IMR-90 (cell line): Measurements from ENCODE around the gene RASL11B. TPM values are rescaled to one million over a fixed set of nuclear protein-coding genes. Genes with fewer than 3 reads are reported as not detected.

Source experiments
- ATAC-seq: fragments of 200-7000 bp; cut with Tn5 transposase; 2 replicates; pipeline ENCODE4 v1.9.1; 2020; ENCODE audit warnings: low read depth, mild to moderate bottlenecking, moderate library complexity
- BruUV-seq: library from RNA; stranded (reverse); fragments of 400-500 nt; replicated peaks from 2 replicates; lab custom pipeline; 2021; lab: Mats Ljungman, UMichigan
- CTCF ChIA-PET: fragments of 300-600 bp; formaldehyde crosslinking; extraction: SDS; loops from one replicate; lab custom pipeline; 2021; ENCODE audit warnings: antibody characterized with exemption; lab: Yijun Ruan, JAX
- POLR2A ChIA-PET: fragments of 300-600 bp; sonication (Branson Sonifier 250); formaldehyde crosslinking; loops from one replicate; lab custom pipeline; 2022; ENCODE audit warnings: antibody characterized with exemption; ENCODE audit not compliant: unreplicated experiment; lab: Charles Lee
- DNase-seq: peaks from one replicate; pipeline ENCODE4 v3.0.0; 2013
- H2AFZ ChIP-seq: replicated peaks from 2 replicates; pipeline ENCODE3; 2013; ENCODE audit warnings: low read length, mild to moderate bottlenecking; ENCODE audit not compliant: poor library complexity
- H2AK5ac ChIP-seq: 2 replicates; pipeline ENCODE4 v1.6.1; 2013; ENCODE audit warnings: low read depth, low read length, inconsistent platforms
- H2AK9ac ChIP-seq: replicated peaks from 2 replicates; pipeline ENCODE3; 2013; ENCODE audit warnings: mild to moderate bottlenecking, low read depth, low read length, moderate library complexity; ENCODE audit not compliant: poor library complexity
- H2BK120ac ChIP-seq: 2 replicates; pipeline ENCODE4 v1.6.1; 2013; ENCODE audit warnings: low read depth, low read length, inconsistent platforms
- H2BK15ac ChIP-seq: 3 replicates; pipeline ENCODE4 v1.6.1; 2013; ENCODE audit warnings: low read depth, low read length, inconsistent platforms
- H2BK20ac ChIP-seq: 2 replicates; pipeline ENCODE4 v1.6.1; 2013; ENCODE audit warnings: low read depth, mild to moderate bottlenecking, inconsistent platforms, low read length, moderate library complexity
- H2BK5ac ChIP-seq: 2 replicates; pipeline ENCODE4 v1.6.1; 2013; ENCODE audit warnings: mild to moderate bottlenecking, low read depth, low read length, inconsistent platforms; ENCODE audit not compliant: poor library complexity, severe bottlenecking
- H3K14ac ChIP-seq: replicated peaks from 2 replicates; pipeline ENCODE4 v1.6.1; 2013; ENCODE audit warnings: low read depth, low read length, inconsistent platforms
- H3K18ac ChIP-seq: 2 replicates; pipeline ENCODE4 v1.6.1; 2013; ENCODE audit warnings: low read depth, low read length, control low read depth
- H3K23ac ChIP-seq: 2 replicates; pipeline ENCODE4 v1.6.1; 2013; ENCODE audit warnings: low read depth, low read length, inconsistent platforms
- H3K27ac ChIP-seq: 2 replicates; pipeline ENCODE4 v1.5.1; 2013; ENCODE audit warnings: mild to moderate bottlenecking, control low read depth, low read length; ENCODE audit not compliant: insufficient read depth
- H3K27me3 ChIP-seq: 2 replicates; pipeline ENCODE4 v1.6.1; 2013; ENCODE audit warnings: low read length; ENCODE audit not compliant: control insufficient read depth, insufficient read depth
- H3K36me3 ChIP-seq: 2 replicates; pipeline ENCODE4 v1.6.1; 2013; ENCODE audit warnings: low read length, mixed read lengths; ENCODE audit not compliant: control insufficient read depth, insufficient read depth
- H3K4ac ChIP-seq: 2 replicates; pipeline ENCODE4 v1.6.1; 2013; ENCODE audit warnings: low read depth, low read length, inconsistent platforms
- H3K4me1 ChIP-seq: 2 replicates; pipeline ENCODE4 v1.6.1; 2013; ENCODE audit warnings: low read length, mixed read lengths; ENCODE audit not compliant: control insufficient read depth, insufficient read depth
- H3K4me2 ChIP-seq: 2 replicates; pipeline ENCODE4 v1.6.1; 2013; ENCODE audit warnings: low read depth, mild to moderate bottlenecking, control low read depth, low read length, moderate library complexity
- H3K4me3 ChIP-seq: 2 replicates; pipeline ENCODE4 v1.5.1; 2013; ENCODE audit warnings: low read depth, mild to moderate bottlenecking, control low read depth, low read length, moderate library complexity; ENCODE audit not compliant: insufficient read depth
- H3K56ac ChIP-seq: 2 replicates; pipeline ENCODE4 v1.6.1; 2013; ENCODE audit warnings: low read length, inconsistent platforms; ENCODE audit not compliant: insufficient read depth; ENCODE audit errors: extremely low read depth
- H3K79me1 ChIP-seq, 2 experiments: 2 replicates each; pipeline ENCODE4 v1.6.1; 2013; ENCODE audit warnings: low read length in 2 of 2, inconsistent platforms in 1 of 2, low read depth in 1 of 2
- H3K9ac ChIP-seq: 2 replicates; pipeline ENCODE4 v1.6.1; 2013; ENCODE audit warnings: low read depth, low read length, control low read depth
- H3K9me1 ChIP-seq: 2 replicates; pipeline ENCODE4 v1.6.1; 2013; ENCODE audit warnings: low read length, inconsistent platforms; ENCODE audit not compliant: insufficient read depth
- H3K9me3 ChIP-seq: 2 replicates; pipeline ENCODE4 v1.6.1; 2013; ENCODE audit warnings: low read length; ENCODE audit not compliant: control insufficient read depth, insufficient read depth
- H4K20me1 ChIP-seq: 2 replicates; pipeline ENCODE4 v1.6.1; 2013; ENCODE audit warnings: low read length, inconsistent platforms; ENCODE audit not compliant: insufficient read depth
- H4K5ac ChIP-seq: 2 replicates; pipeline ENCODE4 v1.6.1; 2013; ENCODE audit warnings: mild to moderate bottlenecking, low read depth, low read length, control low read depth
- H4K8ac ChIP-seq, 2 experiments: 2 replicates each; pipeline ENCODE4 v1.6.1; 2013; ENCODE audit warnings: low read depth in 2 of 2, low read length in 2 of 2, control low read depth in 1 of 2, inconsistent platforms in 1 of 2
- H4K91ac ChIP-seq: 2 replicates; pipeline ENCODE4 v1.6.1; 2013; ENCODE audit warnings: low read depth, low read length, inconsistent platforms; ENCODE audit not compliant: insufficient read depth
- BHLHE40 ChIP-seq: fragments of 150-350 bp; IDR thresholded peaks from 2 replicates; pipeline ENCODE4 v1.6.1; 2016; ENCODE audit warnings: mild to moderate bottlenecking, low read depth, low read length
- CEBPB ChIP-seq: IDR thresholded peaks from 2 replicates; pipeline ENCODE4 v1.6.1; 2012; ENCODE audit warnings: low read depth, low read length, improper control_type of control experiment
- CHD1 ChIP-seq: IDR thresholded peaks from 2 replicates; pipeline ENCODE4 v1.6.1; 2012; ENCODE audit warnings: low read depth, low read length, improper control_type of control experiment
- FOS ChIP-seq: fragments of 150-350 bp; IDR thresholded peaks from 2 replicates; pipeline ENCODE4 v1.6.1; 2016; ENCODE audit warnings: low read depth, low read length
- MAFK ChIP-seq: IDR thresholded peaks from 2 replicates; pipeline ENCODE4 v1.6.1; 2012; ENCODE audit warnings: low read depth, low read length, improper control_type of control experiment
- MAZ ChIP-seq: IDR thresholded peaks from 2 replicates; pipeline ENCODE4 v1.6.1; 2012; ENCODE audit warnings: low read depth, mild to moderate bottlenecking, low read length, improper control_type of control experiment, moderate library complexity, borderline replicate concordance
- MXI1 ChIP-seq: IDR thresholded peaks from 2 replicates; pipeline ENCODE4 v1.6.1; 2012; ENCODE audit warnings: low read depth, mild to moderate bottlenecking, low read length, moderate library complexity, borderline replicate concordance
- NFE2L2 ChIP-seq: fragments of 150-350 bp; IDR thresholded peaks from 2 replicates; pipeline ENCODE4 v1.6.1; 2016; ENCODE audit warnings: low read depth, mild to moderate bottlenecking, low read length
- POLR2A ChIP-seq: IDR thresholded peaks from 2 replicates; pipeline ENCODE4 v1.6.1; 2012; ENCODE audit warnings: mild to moderate bottlenecking, low read depth, low read length
- RAD21 ChIP-seq: IDR thresholded peaks from 2 replicates; pipeline ENCODE4 v1.6.1; 2012; ENCODE audit warnings: low read length, improper control_type of control experiment
- RCOR1 ChIP-seq: IDR thresholded peaks from 2 replicates; pipeline ENCODE4 v1.6.1; 2012; ENCODE audit warnings: mild to moderate bottlenecking, low read length, improper control_type of control experiment; ENCODE audit not compliant: insufficient replicate concordance
- RFX5 ChIP-seq: IDR thresholded peaks from 2 replicates; pipeline ENCODE4 v1.8.0; 2012; ENCODE audit warnings: low read depth, mild to moderate bottlenecking, low read length, moderate library complexity
- SMC3 ChIP-seq: fragments of 150-350 bp; IDR thresholded peaks from 2 replicates; pipeline ENCODE4 v1.6.1; 2016; ENCODE audit warnings: low read depth, mild to moderate bottlenecking, antibody characterized with exemption, low read length, moderate library complexity
- USF2 ChIP-seq: fragments of 150-350 bp; IDR thresholded peaks from 2 replicates; pipeline ENCODE4 v1.6.1; 2017; ENCODE audit warnings: mild to moderate bottlenecking, antibody characterized with exemption, low read length, low read depth
- WGBS, 2 experiments: methylation state at CpG; one replicate each; pipeline versions ENCODE4 v1.1.5 to v1.1.7; 2013; ENCODE audit warnings: missing lambda C conversion rate in 2 of 2; ENCODE audit not compliant: insufficient read length in 1 of 2; ENCODE audit errors: extremely low coverage in 2 of 2; 5-methylcytosine and 5-hydroxymethylcytosine counted together
- dilution Hi-C: fragments of 300-500 bp; cut with HindIII; formaldehyde crosslinking; loops from one replicate; pipeline ENCODE4 v1.14.3; 2018; ENCODE audit warnings: low sequenced_read_pairs; ENCODE audit not compliant: unreplicated experiment
- in situ Hi-C: fragments of 300-500 bp; cut with MboI; formaldehyde crosslinking; loops from 3 replicates; pipeline ENCODE4 v1.14.3; 2019; ENCODE audit warnings: low sequenced_read_pairs, inconsistent platforms, mixed read lengths
- intact Hi-C: fragments of 100-400 bp; cut with micrococcal nuclease; formaldehyde crosslinking; loops from 2 replicates; pipeline ENCODE4 v1.10.0; 2022
- polyA plus RNA-seq, 3 experiments: library from polyadenylated mRNA; depleted of rRNA; stranded (reverse); fragments of >200 nt; gene quantifications; 2 replicates each; pipeline ENCODE4 v1.2.3, GENCODE V29; 2012; ENCODE audit warnings: low replicate concordance in 1 of 3
- total RNA-seq: library from RNA; depleted of rRNA; stranded (reverse); fragments of >200 nt; gene quantifications from 2 replicates; pipeline ENCODE4 v1.2.3, GENCODE V29; 2012
- TF ChIP-seq, protein P1 (sequence below): fragments of 150-350 bp; IDR thresholded peaks from 2 replicates; pipeline ENCODE4 v1.6.1; 2016; ENCODE audit warnings: low read depth, mild to moderate bottlenecking, low read length, moderate library complexity, borderline replicate concordance
- TF ChIP-seq, protein P2 (sequence below): conservative IDR thresholded peaks from 2 replicates; pipeline ENCODE4 v1.5.1; 2012; ENCODE audit warnings: mild to moderate bottlenecking, low read depth, low read length, improper control_type of control experiment

RASL11B gene
- total and polyA plus RNA-seq, 2 of the 4 experiments (the other 2 are of a cell fraction) = 0.18 to 0.31 TPM

DNA sequence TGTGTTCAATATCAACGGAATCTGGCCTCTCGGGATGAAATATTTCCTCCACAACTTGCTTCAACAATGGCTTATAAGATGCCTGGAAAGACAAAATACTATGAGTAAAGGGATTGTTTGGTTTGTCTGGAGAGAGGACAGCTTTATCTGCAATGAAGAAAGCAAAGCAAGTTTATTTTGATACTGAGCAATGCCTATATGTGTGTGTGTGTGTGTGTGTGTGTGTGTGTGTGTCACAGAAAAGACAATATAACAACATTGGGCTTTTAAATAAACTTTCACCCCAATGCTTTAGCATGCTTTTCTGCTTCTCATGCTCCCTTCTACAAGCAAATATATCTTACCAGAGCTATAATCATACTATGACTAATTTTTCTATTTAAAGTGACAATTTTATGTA, 45.4 kb downstream of the RASL11B start:
- no peak overlapping the region for H3K23ac ChIP-seq

More for the DNA sequence above, 45.4 kb downstream of the RASL11B start:
- Histone ChIP-seq H3K36me3 (no peaks in the 10 kb centered on the region), H3K4me2 (no peak overlapping the region; the same call in 1 of the 2 replicates), H3K18ac (peak overlapping the region; percentile 85; the same call in 1 of the 2 replicates), H3K9me1 (peaks cover 16% of the 10 kb centered on the region), H3K56ac (no peak overlapping the region), H4K20me1 (no peaks in the 10 kb centered on the region; the same call in 1 of the 2 replicates), H2BK120ac (peak overlapping the region; percentile 11), H3K9ac (no peak overlapping the region), H3K27ac (no peak overlapping the region), H2BK15ac (no peak overlapping the region), H3K9me3 (no peaks in the 10 kb centered on the region), H3K4ac (no peak overlapping the region), H3K4me3 (no peak overlapping the region), H2BK5ac (peak overlapping the region; percentile 7), H2AFZ (no peak overlapping the region), H4K5ac (no peak overlapping the region; the same call in 1 of the 2 replicates), H3K14ac (peak overlapping the region; percentile 62; the same call in 1 of the 2 replicates), H3K27me3 (no peaks in the 10 kb centered on the region), H3K79me1 (no peaks in the 10 kb centered on the region; a peak in 1 of 4 replicates), H2AK9ac (no peak overlapping the region), H2BK20ac (no peak overlapping the region), H3K4me1 (peaks cover 15% of the 10 kb centered on the region), H4K8ac (peak overlapping the region in 1 of 2 experiments; percentile 10; a peak in 1 of 4 replicates), H2AK5ac (no peak overlapping the region; the same call in 1 of the 2 replicates), H4K91ac (0 out of 2 replicates have a peak overlapping the region, but pooled peaks have one; percentile 17)
- DNase-seq = peak; percentile 65
- intact Hi-C loops = no loop called here
- dilution Hi-C loops = no loop called here
- no CpG with 5 or more reads among the region's 2 CpGs for WGBS, 2 experiments
- ChIA-PET CTCF (interaction anchor here (1.2 kb wide), 1 partner anchor 9 kb away, joined by 4 read pairs; no protein-coding TSS in a partner anchor), POLR2A (no interaction called here)
- peak; percentile 69 for ATAC-seq
- in situ Hi-C loops = no loop called here
- BruUV-seq = no TSS peak
- TF ChIP-seq CEBPB = no peak
- TF ChIP-seq, protein P1, sequence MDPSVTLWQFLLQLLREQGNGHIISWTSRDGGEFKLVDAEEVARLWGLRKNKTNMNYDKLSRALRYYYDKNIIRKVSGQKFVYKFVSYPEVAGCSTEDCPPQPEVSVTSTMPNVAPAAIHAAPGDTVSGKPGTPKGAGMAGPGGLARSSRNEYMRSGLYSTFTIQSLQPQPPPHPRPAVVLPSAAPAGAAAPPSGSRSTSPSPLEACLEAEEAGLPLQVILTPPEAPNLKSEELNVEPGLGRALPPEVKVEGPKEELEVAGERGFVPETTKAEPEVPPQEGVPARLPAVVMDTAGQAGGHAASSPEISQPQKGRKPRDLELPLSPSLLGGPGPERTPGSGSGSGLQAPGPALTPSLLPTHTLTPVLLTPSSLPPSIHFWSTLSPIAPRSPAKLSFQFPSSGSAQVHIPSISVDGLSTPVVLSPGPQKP = no peak
- no peak for TF ChIP-seq MAFK
- no peak for TF ChIP-seq CHD1
- TF ChIP-seq POLR2A = no peak
- no peak for TF ChIP-seq RCOR1
- TF ChIP-seq NFE2L2 = no peak
- TF ChIP-seq FOS = no peak; the same call in 1 of the 2 replicates
- no peak for TF ChIP-seq USF2
- TF ChIP-seq MAZ = no peak
- no peak for TF ChIP-seq BHLHE40
- TF ChIP-seq MXI1 = no peak
- no peak for TF ChIP-seq RFX5
- no peak for TF ChIP-seq SMC3
- TF ChIP-seq RAD21 = no peak
- TF ChIP-seq, protein P2, sequence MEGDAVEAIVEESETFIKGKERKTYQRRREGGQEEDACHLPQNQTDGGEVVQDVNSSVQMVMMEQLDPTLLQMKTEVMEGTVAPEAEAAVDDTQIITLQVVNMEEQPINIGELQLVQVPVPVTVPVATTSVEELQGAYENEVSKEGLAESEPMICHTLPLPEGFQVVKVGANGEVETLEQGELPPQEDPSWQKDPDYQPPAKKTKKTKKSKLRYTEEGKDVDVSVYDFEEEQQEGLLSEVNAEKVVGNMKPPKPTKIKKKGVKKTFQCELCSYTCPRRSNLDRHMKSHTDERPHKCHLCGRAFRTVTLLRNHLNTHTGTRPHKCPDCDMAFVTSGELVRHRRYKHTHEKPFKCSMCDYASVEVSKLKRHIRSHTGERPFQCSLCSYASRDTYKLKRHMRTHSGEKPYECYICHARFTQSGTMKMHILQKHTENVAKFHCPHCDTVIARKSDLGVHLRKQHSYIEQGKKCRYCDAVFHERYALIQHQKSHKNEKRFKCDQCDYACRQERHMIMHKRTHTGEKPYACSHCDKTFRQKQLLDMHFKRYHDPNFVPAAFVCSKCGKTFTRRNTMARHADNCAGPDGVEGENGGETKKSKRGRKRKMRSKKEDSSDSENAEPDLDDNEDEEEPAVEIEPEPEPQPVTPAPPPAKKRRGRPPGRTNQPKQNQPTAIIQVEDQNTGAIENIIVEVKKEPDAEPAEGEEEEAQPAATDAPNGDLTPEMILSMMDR = no peak
